Measurements from ENCODE around the gene NIT2. TPM values are rescaled to one million over a fixed set of nuclear protein-coding genes. Genes with fewer than 3 reads are reported as not detected.
A peak's percentile ranks its signal among the peaks of the same experiment; 100 is the strongest.

Gene NIT2
- total RNA-seq = 10 to 100 TPM; 81.9 to 83.0 TPM
- 44.1 TPM for polyA plus RNA-seq

GRCh38 chr3:100334488-100335351 is at the start of gene NIT2:
Gene NIT2 (plus strand): TSS chr3:100334757. CDS start chr3:100334792, 35 bp downstream.
- peaks cover 10% of the 10 kb centered on the region for H3K4me1 ChIP-seq (ENCODE audit: insufficient read depth, low read length)
- H3K27ac ChIP-seq (ENCODE audit: low read depth, low read length) = peak within 1 kb of the TSS; percentile 71
- H3K9me3 ChIP-seq (ENCODE audit: low read length) = no peaks in the 10 kb centered on the region
- ChIA-PET POLR2A (interaction anchor here (0.8 to 1.4 kb wide), 7 partner anchors 9 to 1515 kb away, joined by 3 to 8 read pairs (median 3); partner anchors contain the start of genes CMSS1, NFKBIZ and TBC1D23), CTCF (interaction anchor here (0.7 to 1.1 kb wide), 4 partner anchors 13 to 73 kb away, joined by 3 read pairs; no protein-coding TSS in a partner anchor)
- Mint-ChIP-seq H3K36me3 (peaks cover 0 to 12% (median 0%) of the 10 kb centered on the region in 3 donors), H3K27me3 (no peaks in the 10 kb centered on the region), H3K4me3 (peak within 1 kb of the TSS; percentile 88 to 95 (median 93)), H3K4me1 (peaks cover 23 to 33% (median 26%) of the 10 kb centered on the region in 3 donors), H3K27ac (peak within 1 kb of the TSS; percentile 85 to 97 (median 94)), H3K9me3 (no peaks in the 10 kb centered on the region)
- H3K36me3 ChIP-seq (ENCODE audit: insufficient read depth, low read length) = no peaks in the 10 kb centered on the region
- no peaks in the 10 kb centered on the region for H3K27me3 ChIP-seq (ENCODE audit: insufficient read depth, low read length, poor library complexity, severe bottlenecking)
- H3K4me3 ChIP-seq (ENCODE audit: low read length) = peak within 1 kb of the TSS; percentile 89
- peak; percentile 68 to 85 (median 74) for DNase-seq

DNA sequence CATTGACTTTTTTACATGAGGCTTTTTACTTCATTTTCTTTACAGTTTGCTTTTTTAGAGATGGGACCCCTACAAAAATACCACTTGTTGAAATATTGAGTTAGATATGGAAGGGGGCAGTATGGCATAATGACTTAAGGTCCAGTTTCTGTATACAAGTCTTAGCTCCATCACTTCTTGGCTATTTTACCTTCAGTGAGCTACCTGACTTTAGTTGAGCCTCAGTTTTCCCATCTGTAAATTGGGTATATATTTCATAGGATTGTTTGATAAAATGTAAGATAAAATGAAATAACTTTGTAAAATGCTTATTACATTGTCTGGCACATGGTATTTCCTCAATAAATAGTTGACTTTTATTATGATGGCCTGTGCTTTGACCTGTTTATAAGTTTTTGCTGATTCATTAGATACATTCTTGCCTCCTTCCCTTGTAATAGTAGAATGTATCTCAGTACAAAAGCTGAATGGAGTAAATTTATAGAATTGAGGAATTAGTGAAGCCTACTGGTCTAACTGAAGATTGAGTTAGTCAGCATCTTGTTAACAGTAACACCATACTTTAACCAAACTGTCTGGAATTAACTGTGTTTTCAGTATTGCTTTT is 46.2 kb upstream of the NIT2 start:
- DNase-seq = no peak
- Histone ChIP-seq H3K4me3 (ENCODE audit: low read length) (no peak overlapping the region), H3K36me3 (ENCODE audit: insufficient read depth, low read length) (peaks cover 11% of the 10 kb centered on the region), H3K4me1 (ENCODE audit: insufficient read depth, low read length) (no peaks in the 10 kb centered on the region), H3K27ac (ENCODE audit: low read depth, low read length) (peak overlapping the region; percentile 17), H3K27me3 (ENCODE audit: insufficient read depth, low read length, poor library complexity, severe bottlenecking) (no peaks in the 10 kb centered on the region), H3K9me3 (ENCODE audit: low read length) (no peaks in the 10 kb centered on the region)
- CTCF ChIA-PET = no interaction called here
- Mint-ChIP-seq H3K36me3 (peaks cover 0 to 71% (median 15%) of the 10 kb centered on the region in 3 donors), H3K9me3 (no peaks in the 10 kb centered on the region), H3K4me3 (no peak overlapping the region), H3K4me1 (peaks cover 2 to 6% (median 5%) of the 10 kb centered on the region in 3 donors), H3K27me3 (no peaks in the 10 kb centered on the region), H3K27ac (no peak overlapping the region)
- POLR2A ChIA-PET = no interaction called here

- H3K9me3 ChIP-seq (ENCODE audit: low read length) = no peaks in the 10 kb centered on the region
- Mint-ChIP-seq H3K36me3 (peaks cover 0 to 68% (median 12%) of the 10 kb centered on the region in 3 donors), H3K27me3 (no peaks in the 10 kb centered on the region), H3K4me1 (peaks cover 0 to 3% (median 0%) of the 10 kb centered on the region in 3 donors), H3K27ac (peak overlapping the region in 2 of 8 donors; percentile 9 to 25), H3K9me3 (no peaks in the 10 kb centered on the region), H3K4me3 (no peak overlapping the region)
- no peaks in the 10 kb centered on the region for H3K27me3 ChIP-seq (ENCODE audit: insufficient read depth, low read length, poor library complexity, severe bottlenecking)
- ChIA-PET CTCF (no interaction called here), POLR2A (no interaction called here)
- H3K27ac ChIP-seq (ENCODE audit: low read depth, low read length) = no peak overlapping the region
- no peaks in the 10 kb centered on the region for H3K4me1 ChIP-seq (ENCODE audit: insufficient read depth, low read length)
- H3K36me3 ChIP-seq (ENCODE audit: insufficient read depth, low read length) = peaks cover 11% of the 10 kb centered on the region
- H3K4me3 ChIP-seq (ENCODE audit: low read length) = no peak overlapping the region
- no peak for DNase-seq
Measured at GRCh38 chr3:100289339-100289738, 45.2 kb upstream of the NIT2 start.

- Mint-ChIP-seq H3K4me3 (no peak overlapping the region), H3K36me3 (peaks cover 2 to 71% (median 17%) of the 10 kb centered on the region in 3 donors), H3K9me3 (no peaks in the 10 kb centered on the region), H3K27ac (no peak overlapping the region), H3K4me1 (no peaks in the 10 kb centered on the region), H3K27me3 (no peaks in the 10 kb centered on the region)
- no peaks in the 10 kb centered on the region for H3K27me3 ChIP-seq (ENCODE audit: insufficient read depth, low read length, poor library complexity, severe bottlenecking)
- H3K4me3 ChIP-seq (ENCODE audit: low read length) = no peak overlapping the region
- no peaks in the 10 kb centered on the region for H3K4me1 ChIP-seq (ENCODE audit: insufficient read depth, low read length)
- no peak for DNase-seq
- ChIA-PET CTCF (no interaction called here), POLR2A (no interaction called here)
- peaks cover 10% of the 10 kb centered on the region for H3K36me3 ChIP-seq (ENCODE audit: insufficient read depth, low read length)
- H3K27ac ChIP-seq (ENCODE audit: low read depth, low read length) = no peak overlapping the region
- no peaks in the 10 kb centered on the region for H3K9me3 ChIP-seq (ENCODE audit: low read length)
Measured at GRCh38 chr3:100295089-100295488, 39.5 kb upstream of the NIT2 start.

DNA sequence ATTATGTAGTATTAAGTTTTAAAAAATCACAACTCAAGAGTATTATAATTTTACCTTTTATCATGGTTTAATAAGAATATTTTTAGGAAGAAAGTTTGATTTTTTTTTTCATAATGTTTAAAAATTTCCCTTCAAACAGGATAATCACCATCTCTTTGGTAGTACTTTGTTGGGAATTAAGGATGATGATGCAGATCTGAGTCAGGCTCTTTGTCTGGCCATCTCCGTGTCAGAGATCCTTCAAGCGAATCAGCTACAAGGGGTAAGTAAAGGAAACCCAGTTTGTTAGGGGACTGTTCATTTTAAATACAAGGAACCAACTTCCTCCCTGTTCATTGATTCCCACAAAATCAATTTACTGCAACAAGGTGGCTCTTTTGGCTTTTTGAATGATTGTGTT is 36.8 kb upstream of the NIT2 start:
- Histone ChIP-seq H3K9me3 (ENCODE audit: low read length) (no peaks in the 10 kb centered on the region), H3K27ac (ENCODE audit: low read depth, low read length) (no peak overlapping the region), H3K4me3 (ENCODE audit: low read length) (no peak overlapping the region), H3K4me1 (ENCODE audit: insufficient read depth, low read length) (no peaks in the 10 kb centered on the region), H3K27me3 (ENCODE audit: insufficient read depth, low read length, poor library complexity, severe bottlenecking) (no peaks in the 10 kb centered on the region), H3K36me3 (ENCODE audit: insufficient read depth, low read length) (peaks cover 3% of the 10 kb centered on the region)
- Mint-ChIP-seq H3K4me3 (no peak overlapping the region), H3K4me1 (no peaks in the 10 kb centered on the region), H3K9me3 (no peaks in the 10 kb centered on the region), H3K27ac (no peak overlapping the region), H3K27me3 (no peaks in the 10 kb centered on the region), H3K36me3 (peaks cover 7 to 76% (median 22%) of the 10 kb centered on the region in 3 donors)
- POLR2A ChIA-PET = no interaction called here
- no peak for DNase-seq
- CTCF ChIA-PET = no interaction called here

DNA sequence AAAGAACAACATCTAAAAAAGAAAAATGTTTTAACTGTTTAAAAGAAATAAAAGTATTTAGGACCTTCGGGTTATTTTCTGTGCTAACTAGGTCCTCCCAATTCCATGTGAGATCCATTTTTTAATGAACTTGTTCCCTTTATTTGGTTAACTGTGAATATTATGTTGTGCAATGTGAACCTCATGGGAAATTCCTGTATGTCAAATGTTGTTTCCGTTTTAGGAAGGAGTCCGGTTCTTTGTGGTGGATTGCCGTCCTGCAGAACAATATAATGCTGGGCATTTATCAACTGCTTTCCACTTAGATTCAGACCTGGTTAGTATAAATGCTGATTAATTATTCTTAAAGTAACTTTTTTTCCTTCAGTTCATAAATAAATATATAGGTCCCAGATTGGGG is 35.5 kb upstream of the NIT2 start:
- Histone ChIP-seq H3K9me3 (ENCODE audit: low read length) (no peaks in the 10 kb centered on the region), H3K4me1 (ENCODE audit: insufficient read depth, low read length) (no peaks in the 10 kb centered on the region), H3K27me3 (ENCODE audit: insufficient read depth, low read length, poor library complexity, severe bottlenecking) (no peaks in the 10 kb centered on the region), H3K4me3 (ENCODE audit: low read length) (no peak overlapping the region), H3K36me3 (ENCODE audit: insufficient read depth, low read length) (peaks cover 3% of the 10 kb centered on the region), H3K27ac (ENCODE audit: low read depth, low read length) (no peak overlapping the region)
- Mint-ChIP-seq H3K27ac (no peak overlapping the region), H3K36me3 (peaks cover 7 to 75% (median 24%) of the 10 kb centered on the region in 3 donors), H3K4me3 (no peak overlapping the region), H3K27me3 (no peaks in the 10 kb centered on the region), H3K4me1 (no peaks in the 10 kb centered on the region), H3K9me3 (no peaks in the 10 kb centered on the region)
- DNase-seq = no peak
- ChIA-PET CTCF (no interaction called here), POLR2A (no interaction called here)

GRCh38 chr3:100306695-100307094 is 27.9 kb upstream of the NIT2 start:
- Mint-ChIP-seq H3K9me3 (no peaks in the 10 kb centered on the region), H3K27ac (peak overlapping the region in 2 of 8 donors; percentile 3 to 24), H3K4me1 (peaks cover 0 to 3% (median 2%) of the 10 kb centered on the region in 3 donors), H3K27me3 (no peaks in the 10 kb centered on the region), H3K4me3 (no peak overlapping the region), H3K36me3 (peaks cover 0 to 65% (median 22%) of the 10 kb centered on the region in 3 donors)
- H3K27me3 ChIP-seq (ENCODE audit: insufficient read depth, low read length, poor library complexity, severe bottlenecking) = no peaks in the 10 kb centered on the region
- peaks cover 17% of the 10 kb centered on the region for H3K36me3 ChIP-seq (ENCODE audit: insufficient read depth, low read length)
- DNase-seq = no peak
- no peak overlapping the region for H3K4me3 ChIP-seq (ENCODE audit: low read length)
- CTCF ChIA-PET = interaction anchor here (1.4 kb wide), 1 partner anchor 16 kb away, joined by 3 read pairs; no protein-coding TSS in a partner anchor
- H3K4me1 ChIP-seq (ENCODE audit: insufficient read depth, low read length) = no peaks in the 10 kb centered on the region
- H3K9me3 ChIP-seq (ENCODE audit: low read length) = no peaks in the 10 kb centered on the region
- H3K27ac ChIP-seq (ENCODE audit: low read depth, low read length) = no peak overlapping the region
- POLR2A ChIA-PET = interaction anchor here (0.7 kb wide), 1 partner anchor 28 kb away, joined by 3 read pairs; the partner anchor contains the start of gene NIT2

Measured in CD8-positive, alpha-beta memory T cell (primary cell).